ENCODE measurements around the gene CPNE9. TPM values are rescaled to one million over a fixed set of nuclear protein-coding genes. Genes with fewer than 3 reads are reported as not detected.

CPNE9 gene
- total and polyA plus RNA-seq, 2 of the 8 experiments (the other 6 are each of a cell fraction or from before 2014, with no cell fraction given) = 4.8 to 6.0 TPM

- TF ChIP-seq, protein P1, sequence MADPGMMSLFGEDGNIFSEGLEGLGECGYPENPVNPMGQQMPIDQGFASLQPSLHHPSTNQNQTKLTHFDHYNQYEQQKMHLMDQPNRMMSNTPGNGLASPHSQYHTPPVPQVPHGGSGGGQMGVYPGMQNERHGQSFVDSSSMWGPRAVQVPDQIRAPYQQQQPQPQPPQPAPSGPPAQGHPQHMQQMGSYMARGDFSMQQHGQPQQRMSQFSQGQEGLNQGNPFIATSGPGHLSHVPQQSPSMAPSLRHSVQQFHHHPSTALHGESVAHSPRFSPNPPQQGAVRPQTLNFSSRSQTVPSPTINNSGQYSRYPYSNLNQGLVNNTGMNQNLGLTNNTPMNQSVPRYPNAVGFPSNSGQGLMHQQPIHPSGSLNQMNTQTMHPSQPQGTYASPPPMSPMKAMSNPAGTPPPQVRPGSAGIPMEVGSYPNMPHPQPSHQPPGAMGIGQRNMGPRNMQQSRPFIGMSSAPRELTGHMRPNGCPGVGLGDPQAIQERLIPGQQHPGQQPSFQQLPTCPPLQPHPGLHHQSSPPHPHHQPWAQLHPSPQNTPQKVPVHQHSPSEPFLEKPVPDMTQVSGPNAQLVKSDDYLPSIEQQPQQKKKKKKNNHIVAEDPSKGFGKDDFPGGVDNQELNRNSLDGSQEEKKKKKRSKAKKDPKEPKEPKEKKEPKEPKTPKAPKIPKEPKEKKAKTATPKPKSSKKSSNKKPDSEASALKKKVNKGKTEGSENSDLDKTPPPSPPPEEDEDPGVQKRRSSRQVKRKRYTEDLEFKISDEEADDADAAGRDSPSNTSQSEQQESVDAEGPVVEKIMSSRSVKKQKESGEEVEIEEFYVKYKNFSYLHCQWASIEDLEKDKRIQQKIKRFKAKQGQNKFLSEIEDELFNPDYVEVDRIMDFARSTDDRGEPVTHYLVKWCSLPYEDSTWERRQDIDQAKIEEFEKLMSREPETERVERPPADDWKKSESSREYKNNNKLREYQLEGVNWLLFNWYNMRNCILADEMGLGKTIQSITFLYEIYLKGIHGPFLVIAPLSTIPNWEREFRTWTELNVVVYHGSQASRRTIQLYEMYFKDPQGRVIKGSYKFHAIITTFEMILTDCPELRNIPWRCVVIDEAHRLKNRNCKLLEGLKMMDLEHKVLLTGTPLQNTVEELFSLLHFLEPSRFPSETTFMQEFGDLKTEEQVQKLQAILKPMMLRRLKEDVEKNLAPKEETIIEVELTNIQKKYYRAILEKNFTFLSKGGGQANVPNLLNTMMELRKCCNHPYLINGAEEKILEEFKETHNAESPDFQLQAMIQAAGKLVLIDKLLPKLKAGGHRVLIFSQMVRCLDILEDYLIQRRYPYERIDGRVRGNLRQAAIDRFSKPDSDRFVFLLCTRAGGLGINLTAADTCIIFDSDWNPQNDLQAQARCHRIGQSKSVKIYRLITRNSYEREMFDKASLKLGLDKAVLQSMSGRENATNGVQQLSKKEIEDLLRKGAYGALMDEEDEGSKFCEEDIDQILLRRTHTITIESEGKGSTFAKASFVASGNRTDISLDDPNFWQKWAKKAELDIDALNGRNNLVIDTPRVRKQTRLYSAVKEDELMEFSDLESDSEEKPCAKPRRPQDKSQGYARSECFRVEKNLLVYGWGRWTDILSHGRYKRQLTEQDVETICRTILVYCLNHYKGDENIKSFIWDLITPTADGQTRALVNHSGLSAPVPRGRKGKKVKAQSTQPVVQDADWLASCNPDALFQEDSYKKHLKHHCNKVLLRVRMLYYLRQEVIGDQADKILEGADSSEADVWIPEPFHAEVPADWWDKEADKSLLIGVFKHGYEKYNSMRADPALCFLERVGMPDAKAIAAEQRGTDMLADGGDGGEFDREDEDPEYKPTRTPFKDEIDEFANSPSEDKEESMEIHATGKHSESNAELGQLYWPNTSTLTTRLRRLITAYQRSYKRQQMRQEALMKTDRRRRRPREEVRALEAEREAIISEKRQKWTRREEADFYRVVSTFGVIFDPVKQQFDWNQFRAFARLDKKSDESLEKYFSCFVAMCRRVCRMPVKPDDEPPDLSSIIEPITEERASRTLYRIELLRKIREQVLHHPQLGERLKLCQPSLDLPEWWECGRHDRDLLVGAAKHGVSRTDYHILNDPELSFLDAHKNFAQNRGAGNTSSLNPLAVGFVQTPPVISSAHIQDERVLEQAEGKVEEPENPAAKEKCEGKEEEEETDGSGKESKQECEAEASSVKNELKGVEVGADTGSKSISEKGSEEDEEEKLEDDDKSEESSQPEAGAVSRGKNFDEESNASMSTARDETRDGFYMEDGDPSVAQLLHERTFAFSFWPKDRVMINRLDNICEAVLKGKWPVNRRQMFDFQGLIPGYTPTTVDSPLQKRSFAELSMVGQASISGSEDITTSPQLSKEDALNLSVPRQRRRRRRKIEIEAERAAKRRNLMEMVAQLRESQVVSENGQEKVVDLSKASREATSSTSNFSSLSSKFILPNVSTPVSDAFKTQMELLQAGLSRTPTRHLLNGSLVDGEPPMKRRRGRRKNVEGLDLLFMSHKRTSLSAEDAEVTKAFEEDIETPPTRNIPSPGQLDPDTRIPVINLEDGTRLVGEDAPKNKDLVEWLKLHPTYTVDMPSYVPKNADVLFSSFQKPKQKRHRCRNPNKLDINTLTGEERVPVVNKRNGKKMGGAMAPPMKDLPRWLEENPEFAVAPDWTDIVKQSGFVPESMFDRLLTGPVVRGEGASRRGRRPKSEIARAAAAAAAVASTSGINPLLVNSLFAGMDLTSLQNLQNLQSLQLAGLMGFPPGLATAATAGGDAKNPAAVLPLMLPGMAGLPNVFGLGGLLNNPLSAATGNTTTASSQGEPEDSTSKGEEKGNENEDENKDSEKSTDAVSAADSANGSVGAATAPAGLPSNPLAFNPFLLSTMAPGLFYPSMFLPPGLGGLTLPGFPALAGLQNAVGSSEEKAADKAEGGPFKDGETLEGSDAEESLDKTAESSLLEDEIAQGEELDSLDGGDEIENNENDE (IDR thresholded peaks at IDR 0.05; ENCODE audit: insufficient replicate concordance, low read length) = no peak
- TF ChIP-seq, protein P2, sequence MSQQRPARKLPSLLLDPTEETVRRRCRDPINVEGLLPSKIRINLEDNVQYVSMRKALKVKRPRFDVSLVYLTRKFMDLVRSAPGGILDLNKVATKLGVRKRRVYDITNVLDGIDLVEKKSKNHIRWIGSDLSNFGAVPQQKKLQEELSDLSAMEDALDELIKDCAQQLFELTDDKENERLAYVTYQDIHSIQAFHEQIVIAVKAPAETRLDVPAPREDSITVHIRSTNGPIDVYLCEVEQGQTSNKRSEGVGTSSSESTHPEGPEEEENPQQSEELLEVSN (IDR thresholded peaks at IDR 0.05) = no peak; the same call in 1 of the 2 replicates
- TF ChIP-seq ATF3 (IDR thresholded peaks at IDR 0.05; ENCODE audit: insufficient read depth, low read depth, low read length) (no peak), TCF12 (IDR thresholded peaks at IDR 0.05; ENCODE audit: low read depth, low read length) (no peak), SIN3A (conservative IDR thresholded peaks at IDR 0.05 in 1 of 2, IDR thresholded peaks at IDR 0.05 in 1 of 2; ENCODE audit: low read depth in 1 of 2, low read length in 2 of 2) (peak; percentile 100), CEBPB (IDR thresholded peaks at IDR 0.05; ENCODE audit: low read depth, low read length) (no peak), CHD1 (IDR thresholded peaks at IDR 0.05; ENCODE audit: low read depth, low read length) (no peak), YY1 (IDR thresholded peaks at IDR 0.05; ENCODE audit: low read depth, low read length) (peak; percentile 42; the same call in 1 of the 2 replicates)
These were observed 1.0 kb downstream of the CPNE9 start (continued) for GRCh38 chr3:9704347-9705322.
